PC-3 (cell line): ENCODE results near the gene CIAPIN1.

Source experiments
- CTCF ChIP-seq: fragments of 300-600 bp; sonication (generic); conservative IDR thresholded peaks from 2 replicates; pipeline ENCODE4 v1.5.1; 2017; ENCODE audit warnings: antibody characterized with exemption, low read depth, mild to moderate bottlenecking, low read length
- EZH2phosphoT487 ChIP-seq: fragments of 300-600 bp; sonication (generic); IDR thresholded peaks from 2 replicates; pipeline ENCODE4 v1.6.1; 2018; ENCODE audit warnings: mild to moderate bottlenecking, antibody characterized with exemption, low read length, borderline replicate concordance

DNA sequence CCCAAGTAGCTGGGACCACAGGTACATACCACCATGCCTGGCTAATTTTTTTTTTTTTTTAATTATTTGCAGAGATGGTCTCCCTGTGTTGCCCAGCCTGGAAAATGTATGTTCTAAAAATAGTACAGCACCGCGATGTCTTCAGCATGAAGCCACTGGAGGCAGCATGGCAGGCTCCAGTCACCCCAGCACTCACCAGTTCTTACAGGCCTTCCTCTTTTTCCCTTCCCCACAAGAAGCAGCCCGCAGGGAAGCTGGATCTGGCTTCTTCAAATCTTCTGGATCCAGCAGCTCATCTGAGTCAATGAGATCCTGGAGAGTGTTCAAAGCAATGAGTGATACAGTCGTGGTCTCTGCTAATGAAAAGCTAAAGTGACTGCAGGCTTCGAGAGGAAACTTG is 16.2 kb downstream of the CIAPIN1 start:
- no peak for TF ChIP-seq CTCF
- no peak for TF ChIP-seq EZH2phosphoT487
